GM18502 (cell line): ENCODE results near the gene EIF6.

Source experiments
- ATAC-seq: cut with Tn5 transposase; IDR thresholded peaks from one replicate; pipeline ENCODE4 v1.9.1; 2021; ENCODE audit warnings: mild to moderate bottlenecking; ENCODE audit not compliant: unreplicated experiment, poor library complexity

EIF6 gene

DNA sequence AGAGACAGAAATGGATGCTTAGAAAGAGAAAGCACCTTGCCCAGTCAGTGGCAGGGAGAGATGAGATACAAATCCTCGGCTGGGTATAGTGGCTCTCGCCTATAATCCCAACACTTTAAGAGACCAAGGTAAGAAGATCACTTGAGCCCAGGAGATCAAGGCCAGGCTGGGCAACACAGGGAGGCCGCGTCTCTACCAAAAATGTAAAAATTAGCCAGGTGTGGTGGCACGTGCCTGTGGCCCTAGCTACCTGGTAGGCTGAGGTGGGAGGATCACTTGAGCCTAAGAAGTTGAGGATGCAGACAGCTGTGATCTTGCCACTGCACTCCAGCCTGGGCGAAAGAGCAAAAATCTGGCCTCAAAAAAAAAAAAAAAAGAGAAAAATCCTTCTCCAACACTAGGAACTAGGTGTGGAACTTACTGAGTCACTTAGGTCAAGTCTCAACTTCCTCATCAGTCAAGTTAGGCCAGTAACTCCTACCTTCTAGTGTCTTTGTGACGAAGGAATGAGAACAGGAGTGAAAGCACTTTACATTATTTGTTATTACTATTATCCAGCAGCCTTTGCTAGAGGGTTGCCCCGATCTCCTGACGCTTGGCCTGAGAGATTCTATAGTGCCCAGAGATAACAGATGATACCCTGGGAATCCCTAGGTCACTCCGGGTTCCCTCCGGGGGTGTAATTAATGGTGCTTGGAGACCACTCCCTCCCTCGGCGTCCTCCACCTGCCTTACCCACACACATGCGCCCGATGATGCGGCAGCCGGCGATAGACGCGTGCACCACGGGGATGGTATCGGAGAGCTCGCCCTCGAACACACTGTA lies 918 bp downstream of the EIF6 start:
- ATAC-seq = no peak

DNA sequence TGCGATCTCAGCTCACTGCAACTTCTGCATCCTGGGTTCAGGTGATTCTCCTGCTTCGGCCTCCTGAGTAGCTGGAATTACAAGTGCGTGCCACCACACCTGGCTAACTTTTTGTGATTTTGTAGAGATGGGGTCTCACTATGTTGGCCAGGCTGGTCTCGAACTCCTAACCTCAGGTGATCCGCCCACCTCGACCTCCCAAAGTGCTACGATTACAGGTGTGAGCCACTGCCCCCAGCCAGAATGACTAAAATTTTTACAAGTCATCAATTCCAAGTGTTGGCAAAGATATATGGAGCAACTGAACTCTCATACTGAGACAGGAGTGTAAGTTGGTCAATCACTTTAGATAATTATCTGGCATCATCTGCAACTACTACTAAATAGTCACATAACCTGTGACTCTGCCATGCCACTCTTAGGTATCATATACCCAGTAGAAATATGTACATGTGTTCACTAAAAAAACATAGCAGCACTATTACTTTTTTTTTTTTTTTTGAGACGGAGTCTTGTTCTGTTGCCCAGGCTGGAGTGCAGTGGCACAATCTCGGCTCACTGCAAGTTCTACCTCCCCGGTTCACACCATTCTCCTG lies 3.0 kb downstream of the EIF6 start:
- ATAC-seq = no peak

DNA sequence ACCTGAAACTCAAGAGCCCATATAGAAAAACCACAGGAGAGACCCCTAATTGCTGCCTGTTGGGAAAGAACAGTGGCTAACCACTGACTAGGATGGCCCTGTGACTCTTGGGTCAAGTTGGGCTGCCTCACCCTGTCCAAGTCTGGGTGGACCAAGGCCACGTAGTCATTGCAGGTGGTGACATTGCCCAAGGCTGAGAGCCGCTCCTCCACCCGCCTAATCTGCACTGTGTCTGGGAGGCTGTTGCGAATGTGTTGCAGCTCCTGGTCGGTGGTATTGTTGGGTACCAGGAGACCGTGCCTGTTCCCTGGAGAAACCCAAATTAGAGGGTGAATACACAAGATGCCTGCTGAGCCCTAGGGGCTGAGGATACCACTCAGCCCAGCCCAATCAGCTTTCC lies 4.0 kb downstream of the EIF6 start:
- no peak for ATAC-seq

GRCh38 chr20:35279533-35280174 lies 4.9 kb downstream of the EIF6 start:
- no peak for ATAC-seq

DNA sequence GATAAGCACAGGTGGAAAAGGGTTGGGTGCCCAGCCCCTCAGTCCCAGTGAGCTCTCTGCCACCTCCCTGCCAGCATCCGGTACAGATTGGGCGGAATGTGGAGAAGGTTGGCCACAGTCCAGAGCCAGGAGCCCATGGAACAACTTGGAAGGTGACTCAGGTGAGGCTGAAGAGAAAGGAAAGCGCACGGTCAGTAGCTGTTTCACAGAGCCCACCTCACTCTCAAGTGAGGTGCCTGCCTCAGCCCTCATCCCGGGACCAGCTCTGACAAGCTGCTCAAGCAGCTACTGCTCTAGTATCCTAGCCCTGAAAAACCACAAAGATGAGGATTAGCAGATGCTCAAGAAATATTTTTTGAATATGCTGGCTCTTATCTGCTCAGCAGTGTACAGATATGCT lies 5.5 kb downstream of the EIF6 start:
- no peak for ATAC-seq

GRCh38 chr20:35277531-35278395 lies 6.8 kb downstream of the EIF6 start, which contains the start of gene MMP24OS:
Gene MMP24OS (minus strand): TSS chr20:35278122. CDS start chr20:35277929, 193 bp downstream.
- ATAC-seq = peak; percentile 80

GRCh38 chr20:35277127-35277526 lies 7.4 kb downstream of the EIF6 start:
- no peak for ATAC-seq

DNA sequence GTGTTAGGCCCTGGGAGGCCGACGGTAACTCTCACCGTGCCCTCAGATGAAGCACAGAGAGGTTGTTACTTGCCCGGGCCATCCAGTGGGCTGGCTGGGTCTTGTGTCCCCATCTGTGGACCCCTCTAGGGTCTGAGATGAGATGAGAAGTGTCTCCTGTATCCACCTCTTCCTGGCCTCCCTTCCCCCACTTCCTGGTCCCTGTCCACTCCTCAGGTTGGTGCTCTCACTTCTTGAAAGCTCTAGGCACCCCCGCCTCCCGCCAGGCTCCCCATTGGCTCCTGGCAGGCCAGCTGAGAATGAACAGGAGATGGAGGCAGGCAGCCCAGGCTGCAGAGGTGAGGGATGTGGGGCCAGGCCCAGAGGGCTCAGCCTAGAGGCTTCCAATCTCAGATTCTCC lies 8.2 kb downstream of the EIF6 start:
- no peak for ATAC-seq

DNA sequence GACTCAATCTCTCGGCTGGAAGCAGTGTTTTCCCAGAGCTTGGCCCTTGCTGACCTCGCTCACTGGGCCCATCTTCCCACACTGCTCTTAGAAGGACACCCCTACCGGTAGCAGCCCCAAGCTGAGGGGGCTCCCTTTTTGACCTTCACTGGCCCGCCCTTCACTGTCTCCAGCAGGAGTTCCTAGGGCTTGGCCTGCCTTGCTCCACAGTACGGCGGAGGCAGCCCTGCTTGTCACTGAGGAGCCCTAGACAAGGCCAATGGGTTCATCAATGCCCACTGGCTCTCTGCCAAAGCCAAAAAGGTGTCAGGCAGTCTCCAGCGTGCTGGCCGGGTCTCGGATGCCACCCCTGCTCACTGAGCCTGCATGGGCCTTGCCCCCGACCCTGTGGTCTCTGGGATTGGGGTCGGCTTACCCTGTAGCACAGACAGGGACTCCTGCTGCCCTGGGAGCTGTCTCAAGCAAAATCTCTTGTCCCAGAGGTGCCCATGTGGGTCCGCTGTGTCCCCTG lies 8.8 kb downstream of the EIF6 start:
- ATAC-seq = no peak

GRCh38 chr20:35274172-35275092 lies 10.1 kb downstream of the EIF6 start:
- no peak for ATAC-seq

- ATAC-seq = no peak
These were observed 11.0 kb downstream of the EIF6 start for GRCh38 chr20:35273449-35274171.

DNA sequence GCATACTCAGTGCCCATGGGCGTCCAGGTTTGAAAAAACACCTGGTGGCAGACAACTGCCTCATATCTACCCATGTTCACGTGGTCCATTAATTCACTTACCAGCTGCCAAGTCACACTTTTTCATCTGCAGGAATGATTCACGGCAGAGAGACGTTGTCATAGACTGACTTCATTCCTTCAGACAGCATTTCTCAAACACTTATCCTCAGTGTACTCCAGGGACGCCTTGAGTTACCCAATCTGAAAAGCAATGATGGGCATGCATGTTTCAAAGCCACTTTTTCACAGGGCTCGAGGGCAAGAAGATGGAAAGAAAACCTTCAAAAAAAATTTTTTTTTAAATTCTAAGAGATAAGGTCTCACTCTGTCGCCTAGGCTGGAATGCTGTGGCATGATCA lies 12.7 kb downstream of the EIF6 start:
- no peak for ATAC-seq

- no peak for ATAC-seq
These were observed 13.3 kb downstream of the EIF6 start for GRCh38 chr20:35271073-35271882.

DNA sequence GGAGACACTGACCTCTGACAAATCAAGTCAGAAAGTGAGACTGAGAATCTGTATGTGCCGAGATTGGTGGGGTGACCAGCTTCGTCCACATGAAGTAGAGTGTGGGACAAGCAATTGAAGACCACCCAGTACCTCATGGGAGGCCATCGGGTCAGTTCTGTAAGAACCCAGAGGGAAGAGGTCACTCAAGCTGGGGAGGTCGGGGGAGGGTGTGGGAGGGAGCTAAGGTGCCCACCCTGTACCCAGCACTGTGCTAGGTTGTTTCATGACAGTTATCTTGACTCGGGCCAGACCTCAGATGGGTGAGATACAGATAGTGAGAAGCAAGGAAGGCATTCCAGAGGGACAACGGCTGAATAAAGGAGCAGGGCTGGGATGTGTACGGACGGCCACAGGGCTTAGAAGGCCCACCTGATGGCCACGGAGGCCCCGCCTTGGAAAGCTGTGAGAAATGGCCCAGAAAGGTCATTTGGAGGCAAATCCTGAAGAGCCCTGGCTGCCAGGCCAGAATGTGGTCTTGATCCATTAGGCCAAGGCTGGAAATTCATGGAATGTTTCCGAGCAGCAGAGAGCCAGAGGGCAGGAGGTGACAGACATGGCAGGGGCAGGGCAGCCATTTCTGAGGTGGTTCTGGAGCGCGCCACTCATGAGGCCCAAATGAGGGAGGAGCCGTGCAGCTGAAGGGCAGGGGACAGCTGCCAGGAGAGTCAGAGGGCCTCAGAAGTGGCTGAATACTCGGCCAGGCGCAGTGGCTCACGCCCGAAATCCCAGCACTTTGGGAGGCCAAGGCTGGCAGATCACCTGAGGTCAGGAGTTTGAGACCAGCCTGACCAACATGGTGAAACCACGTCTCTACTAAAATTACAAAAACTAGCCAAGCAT lies 14.3 kb downstream of the EIF6 start:
- ATAC-seq = no peak

- ATAC-seq = no peak
These were observed 15.4 kb downstream of the EIF6 start for GRCh38 chr20:35269055-35269781.

DNA sequence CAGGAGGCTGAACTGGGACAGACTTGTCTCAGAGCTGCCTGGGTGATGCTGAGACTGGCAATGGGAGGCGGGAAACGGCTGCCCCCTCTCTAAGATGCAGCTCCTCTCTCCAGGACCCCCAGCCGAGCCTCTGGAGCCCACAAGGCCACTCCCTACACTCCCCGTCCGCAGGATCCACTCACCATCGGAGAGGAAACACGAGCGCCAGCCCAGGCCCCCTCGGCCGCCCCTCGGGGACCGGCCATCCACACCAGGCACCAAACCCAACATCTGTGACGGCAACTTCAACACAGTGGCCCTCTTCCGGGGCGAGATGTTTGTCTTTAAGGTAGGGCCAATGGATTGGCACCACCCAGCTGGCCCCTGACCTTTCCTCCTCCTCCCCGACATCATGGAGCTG lies 17.5 kb downstream of the EIF6 start:
- no peak for ATAC-seq
